Lower lobe of right lung (tissue), 2 donors: Measurements from ENCODE around the gene RGR. TPM values are rescaled to one million over a fixed set of nuclear protein-coding genes. Genes with fewer than 3 reads are reported as not detected.

Experiments
- ATAC-seq, 2 donors: fragments of 200-7000 bp; cut with Tn5 transposase; one replicate each; pipeline ENCODE4 v1.9.1; 2020 to 2022; ENCODE audit warnings: mild to moderate bottlenecking in 2 of 2, moderate library complexity in 2 of 2
- DNase-seq: peaks from one replicate; pipeline ENCODE4 v3.0.0-alpha.2; 2020
- H3K27ac ChIP-seq: fragments of 200-600 bp; one replicate; pipeline ENCODE4 v1.8.0; 2022
- H3K27me3 ChIP-seq: fragments of 200-600 bp; one replicate; pipeline ENCODE4 v1.8.0; 2022; ENCODE audit warnings: low read depth
- H3K36me3 ChIP-seq: fragments of 200-600 bp; one replicate; pipeline ENCODE4 v1.8.0; 2022; ENCODE audit warnings: mild to moderate bottlenecking
- H3K4me1 ChIP-seq: fragments of 200-600 bp; one replicate; pipeline ENCODE4 v1.8.0; 2022
- H3K4me3 ChIP-seq: fragments of 200-600 bp; one replicate; pipeline ENCODE4 v1.8.0; 2022; ENCODE audit warnings: mild to moderate bottlenecking
- H3K9me3 ChIP-seq: fragments of 200-600 bp; one replicate; pipeline ENCODE4 v1.8.0; 2022
- intact Hi-C: fragments of 100-400 bp; cut with DNase I; formaldehyde crosslinking; loops from one replicate; pipeline ENCODE4 v1.11.0; 2022
- total RNA-seq: library from RNA; stranded (reverse); fragmentation: NEBNext Ultra II Directional; extraction: Animal tissue kit (Norgen Biotek cat#: 25700); gene quantifications from one replicate; pipeline ENCODE4 v1.2.1, GENCODE V29; 2021
- TF ChIP-seq, protein P1 (sequence below): fragments of 200-600 bp; IDR thresholded peaks from one replicate; pipeline ENCODE4 v1.8.0; 2022; ENCODE audit warnings: antibody characterized with exemption, mild to moderate bottlenecking
- donor health status: DM: no; HTN: yes; CAD: no; lungs with severe emphysema.

RGR gene
- total RNA-seq, 1 donor from 2014 or later, result not detected

DNA sequence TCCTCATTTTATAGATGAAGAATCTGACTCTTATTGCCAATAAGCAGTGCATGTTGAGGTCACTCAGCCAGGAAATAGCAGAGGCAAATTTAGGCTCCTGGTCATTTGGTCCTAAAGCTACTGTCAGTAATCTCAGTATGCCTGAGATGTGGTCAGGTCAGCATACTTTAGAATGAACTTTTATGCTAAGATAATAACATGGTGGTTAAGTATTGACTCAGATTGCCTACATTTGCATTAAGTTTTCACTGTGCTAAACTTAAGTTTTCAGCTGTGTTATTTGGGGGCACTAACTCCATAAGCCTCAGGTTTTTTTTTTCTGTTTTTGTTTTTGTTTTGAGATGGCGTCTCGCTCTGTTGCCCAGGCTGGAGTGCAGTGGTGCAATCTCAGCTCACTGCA, 47.6 kb downstream of the RGR start:
- TF ChIP-seq, protein P1, sequence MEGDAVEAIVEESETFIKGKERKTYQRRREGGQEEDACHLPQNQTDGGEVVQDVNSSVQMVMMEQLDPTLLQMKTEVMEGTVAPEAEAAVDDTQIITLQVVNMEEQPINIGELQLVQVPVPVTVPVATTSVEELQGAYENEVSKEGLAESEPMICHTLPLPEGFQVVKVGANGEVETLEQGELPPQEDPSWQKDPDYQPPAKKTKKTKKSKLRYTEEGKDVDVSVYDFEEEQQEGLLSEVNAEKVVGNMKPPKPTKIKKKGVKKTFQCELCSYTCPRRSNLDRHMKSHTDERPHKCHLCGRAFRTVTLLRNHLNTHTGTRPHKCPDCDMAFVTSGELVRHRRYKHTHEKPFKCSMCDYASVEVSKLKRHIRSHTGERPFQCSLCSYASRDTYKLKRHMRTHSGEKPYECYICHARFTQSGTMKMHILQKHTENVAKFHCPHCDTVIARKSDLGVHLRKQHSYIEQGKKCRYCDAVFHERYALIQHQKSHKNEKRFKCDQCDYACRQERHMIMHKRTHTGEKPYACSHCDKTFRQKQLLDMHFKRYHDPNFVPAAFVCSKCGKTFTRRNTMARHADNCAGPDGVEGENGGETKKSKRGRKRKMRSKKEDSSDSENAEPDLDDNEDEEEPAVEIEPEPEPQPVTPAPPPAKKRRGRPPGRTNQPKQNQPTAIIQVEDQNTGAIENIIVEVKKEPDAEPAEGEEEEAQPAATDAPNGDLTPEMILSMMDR, result no peak

DNA sequence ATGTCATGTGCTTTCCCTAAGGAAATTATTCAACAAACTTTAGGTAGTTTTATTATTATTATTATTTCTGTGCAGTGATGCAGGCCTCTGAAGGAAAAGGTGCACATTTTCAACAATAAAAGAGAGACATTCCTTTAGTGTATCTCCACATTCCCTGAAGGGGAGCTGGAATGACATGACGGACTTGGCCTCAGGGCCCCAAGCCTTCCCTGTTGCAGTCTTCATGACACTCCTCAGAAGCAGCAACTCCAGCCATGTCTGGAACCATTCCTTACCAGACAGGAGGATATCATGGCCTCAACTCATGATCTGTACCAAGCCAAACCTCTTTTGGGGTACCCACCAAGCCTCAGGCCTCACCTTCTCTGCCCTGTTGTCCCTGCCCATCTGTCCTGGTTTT, 48.3 kb downstream of the RGR start:
- intact Hi-C loops, result no loop called here
- DNase-seq (no peak), ATAC-seq (no peak)
- TF ChIP-seq, protein P1, result no peak
- H3K27me3 ChIP-seq, result no peaks in the 10 kb centered on the region
- H3K4me3 ChIP-seq, result no peak overlapping the region
- H3K36me3 ChIP-seq, result no peaks in the 10 kb centered on the region
- peaks cover 12% of the 10 kb centered on the region for H3K4me1 ChIP-seq
- H3K27ac ChIP-seq, result no peak overlapping the region
- H3K9me3 ChIP-seq, result no peaks in the 10 kb centered on the region

More for the DNA sequence above, 47.6 kb downstream of the RGR start:
- intact Hi-C loops, result no loop called here
- DNase-seq (no peak), ATAC-seq (no peak)
- peaks cover 12% of the 10 kb centered on the region for H3K4me1 ChIP-seq
- H3K9me3 ChIP-seq, result no peaks in the 10 kb centered on the region
- H3K27ac ChIP-seq, result no peak overlapping the region
- no peaks in the 10 kb centered on the region for H3K36me3 ChIP-seq
- H3K4me3 ChIP-seq, result no peak overlapping the region
- H3K27me3 ChIP-seq, result no peaks in the 10 kb centered on the region

DNA sequence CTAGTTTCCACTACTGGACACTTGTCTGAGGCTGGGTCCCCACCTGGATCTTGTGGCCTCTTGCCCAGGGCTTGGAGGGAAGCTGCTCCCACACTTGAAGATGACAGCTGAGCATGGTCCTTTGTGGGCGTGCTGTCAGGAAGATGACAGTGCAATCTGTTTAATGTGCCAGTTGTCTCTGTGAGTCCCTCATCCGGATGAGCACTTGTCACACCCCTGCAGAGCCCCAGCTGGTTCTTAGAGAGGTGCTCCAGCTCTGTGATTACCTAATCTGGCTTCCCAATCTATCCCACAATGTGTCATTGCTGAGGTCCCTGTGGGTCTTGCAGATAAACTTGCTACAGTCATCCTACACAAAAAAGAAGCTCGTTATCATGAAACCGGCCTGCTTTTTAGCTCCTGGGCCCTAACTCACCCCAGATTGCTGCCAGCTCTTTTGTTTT, 48.7 kb downstream of the RGR start:
- H3K27me3 ChIP-seq, result no peaks in the 10 kb centered on the region
- DNase-seq (no peak), ATAC-seq (no peak)
- intact Hi-C loops, result no loop called here
- H3K9me3 ChIP-seq, result no peaks in the 10 kb centered on the region
- no peak overlapping the region for H3K27ac ChIP-seq
- H3K36me3 ChIP-seq, result no peaks in the 10 kb centered on the region
- H3K4me3 ChIP-seq, result no peak overlapping the region
- H3K4me1 ChIP-seq, result peaks cover 12% of the 10 kb centered on the region
- TF ChIP-seq, protein P1, result no peak

DNA sequence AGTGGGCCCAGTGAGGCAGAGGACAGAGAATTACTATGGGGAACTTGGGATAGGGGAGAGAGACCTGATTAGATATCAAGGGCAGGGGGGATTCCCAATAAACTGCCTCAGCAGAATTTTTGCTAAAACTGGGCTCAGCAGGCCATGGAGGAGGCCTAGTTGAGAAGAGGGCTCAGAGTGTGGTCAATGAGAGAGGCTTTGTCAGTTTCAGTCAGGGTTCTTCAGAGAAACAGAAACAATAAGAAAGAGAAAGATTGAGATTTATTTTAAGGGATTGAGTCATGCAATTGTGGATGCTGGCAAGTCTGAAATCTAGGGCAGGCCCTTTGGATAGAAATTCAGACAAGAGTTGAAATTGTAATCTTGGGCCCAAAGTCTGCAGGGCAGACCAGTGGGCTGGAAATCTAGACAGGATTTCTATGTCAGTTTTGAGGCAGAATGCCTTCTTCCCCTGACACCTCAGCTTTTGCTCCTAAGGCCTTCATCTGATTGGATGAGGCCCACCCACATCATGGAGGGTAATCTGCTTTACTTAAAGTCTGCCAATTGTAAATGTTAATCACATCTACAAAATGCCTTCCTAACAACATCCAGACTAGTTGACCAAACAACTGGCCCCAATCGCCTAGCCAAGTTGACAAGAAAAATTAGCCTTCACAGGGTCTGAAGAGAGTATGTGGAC, 50.1 kb downstream of the RGR start:
- intact Hi-C loops, result no loop called here
- Histone ChIP-seq H3K27ac (no peak overlapping the region), H3K9me3 (no peaks in the 10 kb centered on the region)

DNA sequence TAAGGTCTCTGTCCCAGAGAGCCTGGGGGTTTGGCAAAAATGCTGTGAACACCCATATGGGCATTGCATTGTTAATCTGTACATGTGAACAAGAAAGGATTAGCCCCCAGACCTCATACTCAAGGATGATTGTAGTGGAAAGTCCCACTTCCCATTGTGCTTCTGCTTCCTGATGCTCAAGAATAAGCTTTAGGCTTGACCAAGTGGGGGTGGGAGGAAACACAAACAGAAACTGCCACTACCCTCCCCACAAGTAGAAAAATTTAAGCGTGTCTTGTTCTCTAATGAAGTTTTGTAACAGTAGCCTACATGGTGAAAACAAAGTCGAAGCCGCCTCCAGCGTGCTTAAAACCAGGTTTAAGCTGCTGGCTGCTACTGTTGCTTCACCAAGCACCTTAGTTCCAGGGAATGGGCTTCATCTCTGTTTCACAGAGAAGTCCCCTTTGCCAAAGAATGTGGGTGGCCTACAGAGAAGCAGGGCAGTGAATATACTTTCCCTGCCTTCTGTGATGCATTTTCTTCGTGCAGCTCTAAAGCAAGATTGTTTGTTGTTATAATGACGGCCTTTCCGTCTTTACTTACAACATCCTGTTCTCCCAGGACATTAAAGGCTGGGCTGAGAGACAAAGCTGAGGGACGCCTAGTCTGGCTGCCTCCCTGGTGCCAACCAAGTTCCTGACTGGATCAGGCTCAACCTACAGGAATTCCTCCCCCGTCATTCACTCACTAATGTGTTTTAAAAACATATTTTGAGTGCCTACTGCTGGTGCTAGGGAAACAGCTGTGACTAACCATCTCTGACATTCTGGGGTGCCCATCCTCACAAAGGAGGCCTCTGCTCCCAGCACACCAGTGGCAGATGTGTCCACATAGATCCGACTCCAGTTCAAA, 51.5 kb downstream of the RGR start:
- Histone ChIP-seq H3K4me3 (no peak overlapping the region), H3K27me3 (no peaks in the 10 kb centered on the region), H3K9me3 (no peaks in the 10 kb centered on the region), H3K4me1 (peaks cover 12% of the 10 kb centered on the region), H3K27ac (peak overlapping the region; percentile 56), H3K36me3 (no peaks in the 10 kb centered on the region)
- intact Hi-C loops, result no loop called here
- TF ChIP-seq, protein P1, result no peak
- no peak for DNase-seq
- peak in 1 of 2 donors; percentile 57 for ATAC-seq

More for the DNA sequence above, 50.1 kb downstream of the RGR start:
- peaks cover 12% of the 10 kb centered on the region for H3K4me1 ChIP-seq
- DNase-seq (no peak), ATAC-seq (no peak)
- no peaks in the 10 kb centered on the region for H3K27me3 ChIP-seq
- TF ChIP-seq, protein P1, result no peak
- no peak overlapping the region for H3K4me3 ChIP-seq
- H3K36me3 ChIP-seq, result no peaks in the 10 kb centered on the region
